Measurements from ENCODE around the gene ZNF576.

- TF ChIP-seq CTCF (conservative IDR thresholded peaks at IDR 0.05 in 1 of 2, IDR thresholded peaks at IDR 0.05 in 1 of 2; ENCODE audit: extremely low read depth in 1 of 2, insufficient read depth in 1 of 2, low read depth in 1 of 2, low read length in 2 of 2) (no peak), EZH2 (IDR thresholded peaks at IDR 0.05; ENCODE audit: borderline replicate concordance, low read length) (no peak)
These were observed 26.1 kb upstream of the ZNF576 start for GRCh38 chr19:43570174-43570791.
